Muscle of leg (tissue), 11 donors: ENCODE results near the gene PKMYT1. TPM values are rescaled to one million over a fixed set of nuclear protein-coding genes. Genes with fewer than 3 reads are reported as not detected.
"Not testable (repeated sequence)": the region's sequence is repeated elsewhere in the genome, so short reads cannot be mapped to it uniquely, and the experiment has no call there.

Experiments used
- DNase-seq: peaks from one replicate; pipeline ENCODE4 v3.0.0; 2013
- H3K27ac ChIP-seq: one replicate; pipeline ENCODE4 v1.5.1; 2013; ENCODE audit warnings: mild to moderate bottlenecking, low read length, control low read depth
- H3K27me3 ChIP-seq: one replicate; pipeline ENCODE4 v1.6.1; 2013; ENCODE audit warnings: low read length; ENCODE audit not compliant: control insufficient read depth, insufficient read depth
- H3K36me3 ChIP-seq: one replicate; pipeline ENCODE4 v1.6.1; 2013; ENCODE audit warnings: low read length; ENCODE audit not compliant: control insufficient read depth, insufficient read depth
- H3K4me1 ChIP-seq: one replicate; pipeline ENCODE4 v1.6.1; 2013; ENCODE audit warnings: low read length; ENCODE audit not compliant: control insufficient read depth, insufficient read depth
- H3K4me3 ChIP-seq: one replicate; pipeline ENCODE4 v1.5.1; 2013; ENCODE audit warnings: low read length, control low read depth
- H3K9me3 ChIP-seq: replicated peaks from 2 replicates; pipeline ENCODE4 v1.6.1; 2013; ENCODE audit warnings: low read depth, low read length; ENCODE audit not compliant: control insufficient read depth
- WGBS: methylation state at CpG from one replicate; pipeline ENCODE4 v1.1.5; 2013; ENCODE audit warnings: missing lambda C conversion rate; ENCODE audit not compliant: insufficient coverage; 5-methylcytosine and 5-hydroxymethylcytosine counted together
- polyA plus RNA-seq, 8 donors: library from polyadenylated mRNA; unstranded; fragments of 120-200 nt; gene quantifications; one replicate each; pipeline versions ENCODE4 v1.2.1 to v1.2.3, GENCODE V29; 2013; ENCODE audit warnings: inconsistent platforms in 1 of 8, low replicate concordance in 1 of 8; ENCODE audit not compliant: insufficient read length in 8 of 8, insufficient read depth in 1 of 8
- total RNA-seq: library from RNA; stranded (reverse); fragments of 120-200 nt; gene quantifications from one replicate; pipeline ENCODE4 v1.2.4, GENCODE V29; 2013

The PKMYT1 gene
- total and polyA plus RNA-seq, 9 donors: 3.6 to 19.4 (median 14.1) TPM

DNA sequence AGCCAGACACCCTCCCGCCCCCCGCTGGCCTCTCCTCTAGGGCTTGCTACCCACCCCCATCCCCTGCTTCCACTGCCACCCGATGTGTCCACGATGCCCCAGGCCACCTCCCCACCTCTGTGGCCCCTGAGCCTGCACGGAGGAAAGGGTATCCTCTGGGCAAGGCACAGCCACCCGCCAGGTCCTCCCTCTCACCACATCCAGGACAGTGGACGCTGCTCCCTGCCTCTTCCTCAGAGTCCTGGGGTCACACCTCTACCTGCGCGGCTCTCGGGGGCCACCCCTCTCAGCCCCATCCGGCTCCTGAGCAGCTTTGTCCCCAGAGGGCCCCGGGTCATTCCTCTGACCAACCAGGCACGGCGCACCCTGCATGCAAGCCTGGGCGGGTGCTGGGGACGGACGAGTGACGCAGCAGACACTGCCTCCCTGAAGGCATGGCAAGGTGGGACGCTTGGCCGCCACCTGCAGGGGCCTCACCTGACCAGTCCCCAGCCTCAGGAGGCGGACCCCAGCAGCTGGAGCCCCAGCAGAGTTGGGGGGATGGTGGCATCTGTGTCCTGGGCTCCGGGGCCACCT is 43.7 kb downstream of the PKMYT1 start:
- Histone ChIP-seq H3K36me3 (peaks cover 58% of the 10 kb centered on the region), H3K4me3 (no peak overlapping the region), H3K9me3 (no peaks in the 10 kb centered on the region), H3K27ac (no peak overlapping the region), H3K4me1 (no peaks in the 10 kb centered on the region), H3K27me3 (no peaks in the 10 kb centered on the region)
- DNase-seq: no peak
- 90% methylated on average over 17 of the region's 22 CpGs for WGBS

DNA sequence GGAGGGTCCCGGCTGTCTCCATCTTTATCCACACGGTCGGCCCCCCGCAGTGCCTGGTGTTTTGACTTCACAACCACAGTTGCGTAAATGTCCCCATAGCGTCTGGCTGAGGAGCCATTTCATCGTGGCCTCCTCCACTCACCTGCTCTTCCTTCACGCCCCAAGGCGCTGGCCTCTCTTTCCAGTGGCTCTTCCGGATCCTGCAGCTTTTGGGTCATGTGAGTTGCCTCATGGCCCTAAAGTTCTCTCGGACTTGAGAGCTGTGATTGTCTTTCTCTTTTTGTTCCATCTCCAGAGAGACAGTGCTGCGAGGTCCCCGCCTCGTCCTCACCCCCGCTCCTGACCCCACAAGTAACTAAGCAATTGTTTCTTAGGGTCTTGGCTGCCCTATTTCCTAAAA is 45.8 kb downstream of the PKMYT1 start:
- Histone ChIP-seq H3K27ac (no peak overlapping the region), H3K4me1 (no peaks in the 10 kb centered on the region), H3K27me3 (no peaks in the 10 kb centered on the region), H3K4me3 (no peak overlapping the region), H3K36me3 (peaks cover 65% of the 10 kb centered on the region), H3K9me3 (no peaks in the 10 kb centered on the region)
- 81% methylated on average over 15 of the region's 15 CpGs for WGBS
- no peak for DNase-seq

DNA sequence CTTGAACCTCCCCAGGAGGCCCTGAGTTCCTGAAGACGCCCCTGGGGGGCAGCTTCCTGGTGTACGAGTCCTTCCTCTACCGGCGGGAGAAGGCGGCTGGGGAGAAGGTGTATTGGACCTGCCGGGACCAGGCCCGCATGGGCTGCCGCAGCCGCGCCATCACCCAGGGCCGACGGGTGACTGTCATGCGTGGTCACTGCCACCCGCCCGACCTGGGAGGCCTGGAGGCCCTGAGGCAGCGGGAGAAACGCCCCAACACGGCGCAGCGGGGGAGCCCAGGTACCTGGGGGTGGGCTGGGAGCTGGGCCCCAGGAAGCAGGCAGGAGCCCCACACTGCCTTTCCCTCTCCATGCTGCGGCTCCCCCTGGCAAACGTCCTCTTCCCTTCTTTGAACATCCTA is 46.5 kb downstream of the PKMYT1 start:
- no peaks in the 10 kb centered on the region for H3K9me3 ChIP-seq
- H3K27ac ChIP-seq: no peak overlapping the region
- H3K36me3 ChIP-seq: peaks cover 68% of the 10 kb centered on the region
- no peaks in the 10 kb centered on the region for H3K27me3 ChIP-seq
- H3K4me1 ChIP-seq: no peaks in the 10 kb centered on the region
- H3K4me3 ChIP-seq: no peak overlapping the region
- WGBS: 84% methylated on average over 9 of the region's 22 CpGs
- DNase-seq: no peak

DNA sequence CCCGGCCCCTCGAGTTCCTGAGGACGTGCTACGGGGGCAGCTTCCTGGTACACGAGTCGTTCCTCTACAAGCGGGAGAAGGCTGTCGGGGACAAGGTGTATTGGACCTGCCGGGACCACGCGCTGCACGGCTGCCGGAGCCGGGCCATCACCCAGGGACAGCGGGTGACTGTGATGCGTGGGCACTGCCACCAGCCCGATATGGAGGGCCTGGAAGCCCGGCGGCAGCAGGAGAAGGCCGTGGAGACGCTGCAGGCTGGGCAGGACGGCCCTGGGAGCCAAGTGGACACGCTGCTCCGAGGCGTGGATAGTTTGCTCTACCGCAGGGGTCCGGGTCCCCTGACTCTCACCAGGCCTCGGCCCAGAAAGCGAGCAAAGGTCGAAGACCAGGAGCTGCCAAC is 47.1 kb downstream of the PKMYT1 start:
- Histone ChIP-seq H3K27ac (no peak overlapping the region), H3K36me3 (peaks cover 65% of the 10 kb centered on the region), H3K9me3 (no peaks in the 10 kb centered on the region), H3K4me3 (no peak overlapping the region), H3K4me1 (no peaks in the 10 kb centered on the region), H3K27me3 (no peaks in the 10 kb centered on the region)
- WGBS: 94% methylated on average over 30 of the region's 30 CpGs
- DNase-seq: no peak

DNA sequence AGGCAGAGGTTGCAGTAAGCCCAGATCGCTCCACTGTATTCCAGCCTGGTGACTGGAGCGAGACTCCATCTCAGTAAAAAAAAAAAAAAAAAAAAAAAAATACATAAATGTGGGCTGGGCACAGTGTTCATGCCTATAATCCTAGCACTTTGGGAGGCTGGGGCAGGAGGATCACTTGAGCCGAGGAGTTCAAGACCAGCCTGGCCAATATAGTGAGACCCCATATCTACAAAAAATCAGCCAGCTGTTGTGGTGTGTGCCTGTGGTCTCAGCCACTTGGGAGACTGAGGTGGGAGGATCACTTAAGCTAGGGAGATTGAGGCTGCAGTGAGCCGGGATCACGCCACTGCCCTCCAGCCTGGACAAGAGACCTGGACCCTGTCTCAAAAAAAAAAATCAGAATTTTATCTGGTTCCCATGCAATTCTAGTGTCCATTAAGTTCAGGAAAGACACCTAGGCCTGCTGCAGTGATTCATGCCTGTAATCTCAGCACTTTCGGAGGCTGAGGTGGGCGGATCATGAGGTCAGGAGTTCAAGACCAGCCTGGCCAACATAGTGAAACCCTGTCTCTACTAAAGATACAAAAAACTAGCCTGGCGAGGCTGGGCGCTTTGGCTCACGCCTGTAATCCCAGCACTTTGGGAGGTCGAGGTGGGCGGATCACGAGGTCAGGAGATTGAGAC is 48.9 kb downstream of the PKMYT1 start:
- not testable (repeated sequence) for DNase-seq, H3K27me3 ChIP-seq, H3K4me1 ChIP-seq, H3K4me3 ChIP-seq, H3K27ac ChIP-seq, H3K9me3 ChIP-seq
- H3K36me3 ChIP-seq: peaks cover 49% of the 10 kb centered on the region
- 88% methylated on average over 7 of the region's 13 CpGs for WGBS

DNA sequence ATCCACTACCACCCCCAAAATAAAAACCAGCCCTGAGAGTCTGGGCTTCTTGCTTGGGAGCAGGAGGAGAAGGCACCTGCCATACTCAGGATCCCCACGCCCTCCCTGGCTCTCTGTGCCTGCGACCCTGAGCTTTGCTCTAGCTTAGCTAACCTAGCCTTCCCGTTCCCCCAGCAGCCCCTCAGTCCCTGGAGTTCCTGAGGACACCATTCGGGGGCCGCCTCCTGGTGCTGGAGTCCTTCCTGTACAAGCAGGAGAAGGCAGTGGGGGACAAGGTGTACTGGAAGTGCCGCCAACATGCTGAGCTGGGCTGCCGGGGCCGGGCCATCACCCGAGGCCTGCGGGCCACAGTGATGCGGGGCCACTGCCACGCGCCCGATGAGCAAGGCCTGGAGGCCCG is 50.0 kb downstream of the PKMYT1 start:
- 96% methylated on average over 11 of the region's 15 CpGs for WGBS
- H3K36me3 ChIP-seq: peaks cover 44% of the 10 kb centered on the region
- no peaks in the 10 kb centered on the region for H3K27me3 ChIP-seq
- H3K4me3 ChIP-seq: no peak overlapping the region
- no peak for DNase-seq
- H3K9me3 ChIP-seq: no peaks in the 10 kb centered on the region
- peaks cover 7% of the 10 kb centered on the region for H3K4me1 ChIP-seq
- no peak overlapping the region for H3K27ac ChIP-seq

DNA sequence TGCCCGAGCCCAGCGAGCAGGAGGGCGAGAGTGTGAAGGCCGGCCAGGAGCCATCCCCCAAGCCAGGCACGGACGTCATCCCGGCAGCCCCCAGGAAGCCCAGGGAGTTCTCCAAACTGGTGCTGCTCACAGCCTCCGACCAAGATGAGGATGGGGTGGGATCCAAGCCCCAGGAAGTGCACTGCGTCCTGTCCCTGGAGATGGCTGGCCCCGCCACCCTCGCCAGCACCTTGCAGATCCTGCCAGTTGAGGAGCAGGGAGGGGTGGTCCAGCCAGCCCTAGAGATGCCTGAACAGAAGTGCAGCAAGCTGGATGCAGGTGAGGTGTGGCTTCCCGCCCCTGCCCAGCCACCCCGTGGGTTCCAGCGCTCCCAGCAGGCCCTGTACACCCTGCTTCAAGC is 50.6 kb downstream of the PKMYT1 start:
- H3K4me3 ChIP-seq: no peak overlapping the region
- H3K9me3 ChIP-seq: no peaks in the 10 kb centered on the region
- peaks cover 42% of the 10 kb centered on the region for H3K36me3 ChIP-seq
- H3K4me1 ChIP-seq: peaks cover 13% of the 10 kb centered on the region
- no peak overlapping the region for H3K27ac ChIP-seq
- no peak for DNase-seq
- no peaks in the 10 kb centered on the region for H3K27me3 ChIP-seq
- WGBS: 84% methylated on average over 14 of the region's 14 CpGs

DNA sequence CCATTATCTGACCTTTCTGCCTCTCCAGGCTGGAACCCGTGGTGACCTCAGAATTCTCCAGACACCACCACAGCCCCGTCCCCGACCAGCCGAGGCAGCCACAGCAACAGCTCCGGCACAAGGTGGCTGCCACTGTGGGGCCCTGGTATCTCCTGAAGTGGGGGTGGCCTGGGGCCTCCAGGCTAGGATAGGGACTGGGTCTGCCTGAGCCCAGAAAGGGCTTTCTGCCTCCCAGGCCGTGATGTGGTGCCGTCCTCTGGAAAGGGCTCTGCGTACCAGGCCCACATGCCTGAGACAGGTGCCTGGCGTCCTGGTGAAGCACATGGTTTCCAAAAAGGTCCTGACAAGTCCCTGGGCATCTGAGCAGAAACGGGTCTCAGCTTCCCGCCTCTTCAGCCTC is 51.5 kb downstream of the PKMYT1 start:
- H3K27ac ChIP-seq: no peak overlapping the region
- WGBS: 93% methylated on average over 6 of the region's 11 CpGs
- peaks cover 18% of the 10 kb centered on the region for H3K4me1 ChIP-seq
- DNase-seq: no peak
- no peak overlapping the region for H3K4me3 ChIP-seq
- no peaks in the 10 kb centered on the region for H3K27me3 ChIP-seq
- H3K36me3 ChIP-seq: peaks cover 33% of the 10 kb centered on the region
- H3K9me3 ChIP-seq: no peaks in the 10 kb centered on the region

DNA sequence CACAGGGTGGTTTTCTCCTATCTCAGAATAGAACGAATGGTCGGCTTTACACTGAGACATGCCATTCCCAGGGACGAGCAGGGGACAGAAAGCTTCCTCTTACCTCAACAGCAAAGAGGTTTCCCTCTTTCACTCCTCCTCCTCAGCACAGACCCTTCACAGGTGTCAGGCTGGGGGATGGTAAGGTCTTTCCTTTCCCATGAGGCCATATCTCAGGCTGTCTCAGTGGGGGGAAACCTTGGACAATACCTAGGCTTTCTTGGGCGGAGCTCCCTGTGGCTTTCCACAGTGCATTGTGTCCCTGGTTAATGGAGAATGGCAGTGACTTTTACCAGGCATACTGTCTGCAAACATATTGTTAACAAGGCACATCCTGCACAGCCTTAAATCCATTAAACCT is 52.1 kb downstream of the PKMYT1 start:
- not testable (repeated sequence) for H3K4me3 ChIP-seq, H3K27ac ChIP-seq, H3K9me3 ChIP-seq, H3K27me3 ChIP-seq, DNase-seq
- peaks cover 18% of the 10 kb centered on the region for H3K4me1 ChIP-seq
- peaks cover 28% of the 10 kb centered on the region for H3K36me3 ChIP-seq
- WGBS: no CpG with 5 or more reads among the region's 4 CpGs

DNA sequence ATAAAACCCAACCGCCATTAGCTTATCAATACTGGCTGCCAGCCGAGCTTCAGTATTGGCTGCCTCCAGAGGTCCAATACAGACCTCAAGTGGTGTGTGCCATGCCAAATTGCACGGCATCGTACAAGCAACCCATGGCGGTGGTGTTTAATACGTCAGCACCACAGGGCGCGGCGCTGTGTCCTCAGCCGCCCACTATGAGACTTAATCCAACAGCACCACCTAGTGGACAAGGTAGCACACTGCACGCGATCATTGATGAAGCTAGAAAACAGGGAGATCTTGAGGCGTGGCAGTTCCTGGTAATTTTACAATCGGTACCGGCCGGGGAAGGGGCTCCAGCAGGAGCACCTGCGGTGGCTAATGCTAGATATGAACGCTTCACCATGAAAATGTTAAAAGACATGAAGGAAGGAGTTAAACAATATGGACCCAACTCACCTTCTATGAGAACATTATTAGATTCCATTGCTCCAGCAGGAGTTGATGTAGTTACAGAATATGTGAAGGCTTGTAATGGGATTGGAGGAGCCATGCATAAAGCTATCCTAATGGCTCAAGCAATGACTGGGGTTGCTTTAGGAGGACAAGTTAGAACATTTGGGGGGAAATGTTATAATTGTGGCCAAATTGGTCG is 53.1 kb downstream of the PKMYT1 start:
- Histone ChIP-seq H3K27me3 (no peaks in the 10 kb centered on the region), H3K4me1 (peaks cover 18% of the 10 kb centered on the region), H3K4me3 (no peak overlapping the region), H3K36me3 (peaks cover 27% of the 10 kb centered on the region), H3K27ac (no peak overlapping the region), H3K9me3 (no peaks in the 10 kb centered on the region)
- peak; percentile 89 for DNase-seq
- WGBS: 14% methylated on average over 13 of the region's 19 CpGs
